Measurements from ENCODE around the gene AQP3. TPM values are rescaled to one million over a fixed set of nuclear protein-coding genes. Genes with fewer than 3 reads are reported as not detected.

The AQP3 gene
- total and polyA plus RNA-seq, 2 of the 13 experiments (the other 11 are each of a cell fraction or from before 2014, with no cell fraction given), result 1.4 to 5.5 TPM

GRCh38 chr9:33452828-33453271 lies 5.5 kb upstream of the AQP3 start (continued):
- TF ChIP-seq HIC2 (CRISPR knock-in tag; IDR thresholded peaks at IDR 0.05; ENCODE audit: low read depth), result no peak
- TF ChIP-seq MBNL3 (CRISPR knock-in tag; conservative IDR thresholded peaks at IDR 0.05), result no peak
- no peak for TF ChIP-seq BORCS8-MEF2B (CRISPR knock-in tag; IDR thresholded peaks at IDR 0.05)
- TF ChIP-seq ISL2 (CRISPR knock-in tag; IDR thresholded peaks at IDR 0.05), result no peak
- TF ChIP-seq ZNF430 (CRISPR knock-in tag; IDR thresholded peaks at IDR 0.05), result peak; percentile 32; the same call in 1 of the 2 replicates
- no peak for TF ChIP-seq ATF3 (CRISPR knock-in tag; IDR thresholded peaks at IDR 0.05)
- TF ChIP-seq TSC22D2 (CRISPR knock-in tag; IDR thresholded peaks at IDR 0.05; ENCODE audit: borderline replicate concordance), result no peak
- TF ChIP-seq BCLAF1 (IDR thresholded peaks at IDR 0.05), result no peak
- no peak for TF ChIP-seq ZNF790 (CRISPR knock-in tag; IDR thresholded peaks at IDR 0.05; ENCODE audit: borderline replicate concordance)
- TF ChIP-seq HMGXB4 (CRISPR knock-in tag; IDR thresholded peaks at IDR 0.05; ENCODE audit: borderline replicate concordance in 1 of 2, low read depth in 1 of 2), result peak; percentile 39 to 60; a peak in 2 of 4 replicates
- TF ChIP-seq BCL3 (CRISPR knock-in tag; IDR thresholded peaks at IDR 0.05), result no peak
- peak; percentile 57 for TF ChIP-seq GABPB1 (CRISPR knock-in tag; IDR thresholded peaks at IDR 0.05)
- TF ChIP-seq MIXL1 (CRISPR knock-in tag; IDR thresholded peaks at IDR 0.05), result no peak
- 0 out of 2 replicates have a peak, but pooled peaks have one; percentile 24 for TF ChIP-seq MED1 (CRISPR knock-in tag; IDR thresholded peaks at IDR 0.05)
- no peak for TF ChIP-seq HINFP (CRISPR knock-in tag; IDR thresholded peaks at IDR 0.05; ENCODE audit: low read depth)
- TF ChIP-seq ZNF143 (CRISPR knock-in tag; IDR thresholded peaks at IDR 0.05), result no peak
- no peak for TF ChIP-seq THYN1 (CRISPR knock-in tag; IDR thresholded peaks at IDR 0.05; ENCODE audit: borderline replicate concordance, low read depth)
- no peak for TF ChIP-seq NONO (IDR thresholded peaks at IDR 0.05)
- TF ChIP-seq NONO (CRISPR knock-in tag; conservative IDR thresholded peaks at IDR 0.05), result no peak
- no peak for TF ChIP-seq ZNF768 (CRISPR knock-in tag; IDR thresholded peaks at IDR 0.05)
- TF ChIP-seq MTA1 (CRISPR knock-in tag; IDR thresholded peaks at IDR 0.05; ENCODE audit: borderline replicate concordance), result no peak

All from HepG2 (cell line).